Ramos (cell line): ENCODE results near the gene PCNX2.

Source experiments
- in situ Hi-C: fragments of 300-500 bp; cut with MboI; formaldehyde crosslinking; loops from one replicate; pipeline ENCODE4 v1.14.3; 2022; ENCODE audit warnings: low sequenced_read_pairs; ENCODE audit not compliant: unreplicated experiment

PCNX2 gene

GRCh38 chr1:233316473-233316872 lies 20.9 kb upstream of the PCNX2 start:
- in situ Hi-C loops, result no loop called here

- in situ Hi-C loops, result no loop called here
Measured at GRCh38 chr1:233315718-233316301, 20.3 kb upstream of the PCNX2 start.

GRCh38 chr1:233313434-233314155 lies 18.1 kb upstream of the PCNX2 start:
- in situ Hi-C loops, result no loop called here

DNA sequence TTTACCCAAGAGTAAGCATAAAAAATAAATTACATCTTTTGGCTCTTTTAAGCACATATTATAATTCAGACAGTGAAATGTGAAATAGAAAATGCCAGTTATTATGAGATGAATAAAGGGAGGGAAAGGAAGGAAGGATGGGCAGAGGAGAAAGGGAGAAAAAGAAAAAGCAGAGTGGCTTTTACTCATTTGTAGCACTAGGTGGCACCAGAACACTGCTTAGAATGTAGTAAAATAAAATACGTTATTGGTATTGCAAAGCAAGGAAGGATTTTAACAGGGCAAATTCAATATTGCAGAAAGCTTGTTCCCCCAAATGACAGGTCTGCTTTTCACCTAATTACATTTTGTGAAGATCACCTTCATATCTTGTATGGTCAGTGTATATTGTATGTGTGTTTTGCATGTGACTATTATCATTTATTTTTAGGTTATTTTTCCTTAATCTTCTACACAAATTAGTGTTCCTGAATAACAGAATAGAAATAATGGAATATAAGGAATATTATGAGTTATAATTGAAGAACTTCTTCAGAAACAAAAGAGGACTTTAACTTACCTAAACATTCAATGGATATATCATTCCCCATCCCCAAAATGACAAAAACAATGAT lies 9.1 kb upstream of the PCNX2 start:
- in situ Hi-C loops, result loop anchor here (10.0 kb wide), 1 partner anchor 760 kb away; no protein-coding TSS in a partner anchor

- in situ Hi-C loops, result loop anchor here (10.0 kb wide), 1 partner anchor 764 kb away; no protein-coding TSS in a partner anchor
Measured at GRCh38 chr1:233300326-233300725, 4.8 kb upstream of the PCNX2 start.

DNA sequence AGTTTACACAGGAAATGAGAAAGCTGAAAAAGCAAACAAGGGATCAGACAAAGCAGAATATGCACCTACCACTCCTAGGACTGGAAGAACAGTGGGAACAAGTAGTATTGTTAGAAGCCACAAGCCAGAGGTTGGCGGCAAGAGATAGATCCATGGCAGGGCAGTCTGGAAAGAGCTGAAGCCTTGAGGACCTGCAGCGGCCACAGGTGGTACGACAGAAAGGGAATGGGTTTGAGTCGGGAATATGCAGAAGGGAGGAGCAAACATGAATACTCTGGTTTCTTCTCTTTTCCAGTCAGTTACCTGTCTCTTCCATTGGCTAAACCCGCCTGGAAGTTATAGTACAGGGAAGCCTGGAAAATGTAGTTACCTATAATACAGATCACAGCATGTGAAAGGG lies 3.9 kb upstream of the PCNX2 start:
- in situ Hi-C loops, result no loop called here

GRCh38 chr1:233295975-233296322 lies 424 bp upstream of the PCNX2 start:
- in situ Hi-C loops, result no loop called here

DNA sequence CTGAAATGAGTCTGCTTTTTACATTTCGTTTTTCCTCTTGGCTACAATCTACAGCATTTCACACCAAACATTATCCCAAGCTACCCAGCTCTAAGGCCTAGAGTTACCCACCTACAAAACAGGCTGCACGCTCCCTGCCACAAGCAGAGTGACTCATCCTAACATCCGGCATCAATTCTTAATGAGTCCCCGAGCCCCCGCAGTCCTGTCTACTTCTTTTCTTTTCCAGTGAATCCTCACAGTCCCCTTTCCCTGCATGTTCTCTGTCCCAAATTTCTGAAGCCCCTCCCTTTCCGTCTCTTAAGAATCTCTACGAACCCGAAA lies 650 bp downstream of the PCNX2 start:
- in situ Hi-C loops, result no loop called here

DNA sequence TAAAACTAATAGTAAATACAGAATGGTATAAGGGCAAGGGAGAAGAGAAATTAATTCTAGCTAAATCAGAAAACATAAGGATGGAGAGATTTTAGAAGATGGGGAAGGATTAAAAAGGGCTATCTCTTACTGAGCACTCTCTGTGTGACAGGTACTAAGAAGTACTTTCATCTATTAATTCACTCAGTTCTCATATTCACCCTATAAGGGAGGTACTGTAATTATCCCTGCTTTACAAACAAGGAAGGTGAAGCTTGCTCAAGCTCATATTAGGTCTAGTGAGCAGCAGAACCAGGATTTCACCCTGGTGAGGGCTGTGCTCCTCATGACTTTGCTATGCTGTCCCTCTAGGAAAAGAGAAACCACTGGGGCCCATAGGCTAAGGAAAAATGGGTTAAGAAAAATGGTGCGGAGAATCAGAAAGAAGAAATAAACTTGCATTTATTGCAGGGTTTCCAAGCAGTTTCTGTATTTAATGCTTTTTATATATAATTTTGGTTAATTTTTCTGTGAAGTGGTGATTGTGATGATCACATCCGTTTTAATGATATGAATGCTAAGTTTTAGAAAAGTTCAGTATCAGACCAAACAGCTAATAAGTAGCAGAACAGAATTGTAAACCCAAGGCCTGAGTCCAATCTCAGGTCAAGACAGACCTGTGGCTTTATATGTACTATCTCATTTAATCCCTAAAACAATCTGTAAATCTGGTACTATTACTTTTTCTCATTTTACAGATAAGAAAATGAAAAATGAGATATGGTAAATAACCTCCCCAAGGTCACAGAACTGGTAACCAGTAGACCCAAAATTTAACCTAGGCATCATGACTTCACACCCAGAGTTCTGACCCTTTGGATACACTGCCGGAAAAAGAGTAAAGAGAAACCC lies 1.7 kb downstream of the PCNX2 start:
- in situ Hi-C loops, result no loop called here

GRCh38 chr1:233290396-233291034 lies 5.0 kb downstream of the PCNX2 start:
- in situ Hi-C loops, result no loop called here

GRCh38 chr1:233289676-233290075 lies 5.8 kb downstream of the PCNX2 start:
- in situ Hi-C loops, result no loop called here

GRCh38 chr1:233282582-233282886 lies 13.0 kb downstream of the PCNX2 start:
- in situ Hi-C loops, result no loop called here

- in situ Hi-C loops, result no loop called here
Measured at GRCh38 chr1:233281711-233282581, 13.6 kb downstream of the PCNX2 start.

- in situ Hi-C loops, result no loop called here
Measured at GRCh38 chr1:233279971-233280370, 15.6 kb downstream of the PCNX2 start.

GRCh38 chr1:233278631-233279030 lies 16.9 kb downstream of the PCNX2 start:
- in situ Hi-C loops, result no loop called here

DNA sequence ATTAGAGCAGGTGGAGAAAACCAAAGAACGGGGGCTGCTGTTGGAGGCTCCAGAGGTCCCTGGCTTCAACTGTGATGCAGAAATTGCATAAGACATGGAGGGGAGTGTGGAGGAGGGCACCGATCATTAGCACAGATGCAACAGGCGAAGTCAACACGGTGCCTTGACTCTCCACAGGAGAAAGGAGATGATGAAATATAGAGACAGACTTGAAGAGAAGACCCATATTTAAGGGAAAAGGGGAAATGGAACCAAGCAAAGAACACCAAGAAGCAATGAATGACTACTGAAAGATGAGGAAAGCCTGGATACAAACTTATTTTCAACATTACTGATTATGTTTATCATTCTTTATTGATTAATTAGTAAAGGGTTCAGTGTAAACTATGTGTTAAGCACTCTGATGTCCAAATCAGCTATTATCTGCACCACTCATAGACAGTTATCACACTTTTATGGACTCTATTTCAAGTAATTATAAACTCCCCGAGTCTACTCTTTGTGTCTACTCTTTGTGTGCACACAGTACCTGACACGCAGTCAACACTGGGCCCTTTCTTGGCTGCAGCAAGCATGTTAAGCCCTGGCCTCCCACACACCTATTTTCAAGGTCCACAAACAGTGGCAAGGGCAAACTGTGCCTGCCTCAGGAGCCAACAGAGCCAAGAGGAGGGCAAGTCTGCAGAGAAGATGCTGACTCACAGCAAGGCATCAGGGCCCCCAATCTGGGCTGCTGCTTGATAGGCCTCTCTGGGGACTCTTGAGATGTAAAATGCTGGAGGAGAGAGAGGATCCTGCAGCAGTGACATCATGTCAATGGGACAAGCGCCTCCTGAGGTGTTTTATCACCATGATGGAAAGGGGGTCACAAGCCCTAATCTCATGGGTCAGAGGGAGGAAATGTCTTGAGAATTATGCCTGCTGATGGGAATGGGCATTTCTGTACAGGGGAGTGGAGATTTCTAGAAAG lies 17.6 kb downstream of the PCNX2 start:
- in situ Hi-C loops, result no loop called here

- in situ Hi-C loops, result no loop called here
Measured at GRCh38 chr1:233269656-233270055, 25.9 kb downstream of the PCNX2 start.

DNA sequence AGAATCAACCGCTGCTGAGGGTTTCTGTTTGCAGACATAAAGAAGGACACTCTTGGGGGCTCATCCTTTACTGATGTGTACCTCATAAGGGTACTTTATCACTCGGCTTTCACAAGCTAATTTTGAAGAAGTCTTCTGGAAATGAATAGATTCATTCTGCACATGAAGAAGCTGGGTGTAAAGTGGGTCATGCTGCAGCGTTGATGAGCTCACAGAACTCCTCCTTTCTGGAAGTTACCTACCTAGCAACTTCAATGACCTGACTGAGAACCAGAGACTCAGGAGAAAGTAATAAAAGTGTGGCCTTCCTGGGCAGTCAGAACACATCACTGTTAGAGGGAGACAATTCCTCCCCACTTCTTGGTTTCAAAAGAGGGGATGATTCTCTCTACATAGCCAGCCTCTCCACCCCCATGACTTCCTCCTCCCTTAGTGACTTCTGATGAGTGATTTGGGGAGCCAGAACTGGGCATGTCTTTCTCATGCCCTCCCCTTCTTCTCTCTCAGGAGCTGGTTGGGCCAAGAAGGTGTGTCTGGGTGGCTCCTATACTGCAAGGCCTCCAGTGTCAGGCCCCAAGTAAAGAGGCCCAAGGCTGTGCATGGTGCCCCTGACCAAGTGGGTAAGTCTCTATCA lies 27.0 kb downstream of the PCNX2 start:
- in situ Hi-C loops, result no loop called here
